ENCODE results near the gene SCN3B. TPM values are rescaled to one million over a fixed set of nuclear protein-coding genes. Genes with fewer than 3 reads are reported as not detected.

SCN3B gene
- total and polyA plus RNA-seq, 2 of the 13 experiments (the other 11 are each of a cell fraction or from before 2014, with no cell fraction given) = 0.07 to 0.11 TPM

- H3K36me3 ChIP-seq (replicated peaks in 1 of 2; ENCODE audit: control insufficient read depth in 1 of 2, insufficient read depth in 2 of 2, low read length in 2 of 2) = no peaks in the 10 kb centered on the region
- no peaks in the 10 kb centered on the region for H4K20me1 ChIP-seq (ENCODE audit: insufficient read depth, low read length)
- no peak overlapping the region for H3K4me2 ChIP-seq (ENCODE audit: low read depth, low read length)
- H3K4me1 ChIP-seq (ENCODE audit: insufficient read depth, low read length) = no peaks in the 10 kb centered on the region
- no peak overlapping the region for H3K9ac ChIP-seq (ENCODE audit: insufficient read depth, low read depth, low read length)
- H2AFZ ChIP-seq (ENCODE audit: low read length) = no peak overlapping the region
- no peaks in the 10 kb centered on the region for H3K9me3 ChIP-seq (ENCODE audit: low read length)
- DNase-seq (ENCODE audit: low spot score) (no peak), ATAC-seq (no peak), FAIRE-seq (no peak)
- intact Hi-C loops (cut with micrococcal nuclease; ENCODE audit: unreplicated experiment) (no loop called here), in situ Hi-C loops (cut with HindIII; ENCODE audit: extremely low pct_ligation_motif_present, low pct_unique_long_range_greater_than_20kb) (no loop called here)
- WGBS (ENCODE audit: low lambda C conversion rate) = 17% methylated on average over 3 of the region's 3 CpGs
- POLR2A ChIA-PET = no interaction called here
- CTCF ChIA-PET (ENCODE audit: low intra/inter-chr PET ratio, low total read pairs) = no interaction called here
- no peak overlapping the region for H3K27ac ChIP-seq (ENCODE audit: extremely low read length, insufficient read depth, low read length)
- H3K4me3 ChIP-seq (replicated peaks in 1 of 3; ENCODE audit: insufficient read depth in 1 of 3, low read depth in 2 of 3, low read length in 3 of 3) = no peak overlapping the region
- no TSS peak for BruUV-seq (replicated peaks)
- H3K27me3 ChIP-seq (ENCODE audit: control insufficient read depth in 1 of 2, insufficient read depth in 2 of 2, low read length in 2 of 2) = 0 out of 5 replicates have a peak, but pooled peaks cover 0 to 8% of the 10 kb centered on the region in 2 experiments
- no peaks in the 10 kb centered on the region for H3K79me2 ChIP-seq (ENCODE audit: insufficient read depth, low read length)
- TF ChIP-seq ZZZ3 (CRISPR knock-in tag; IDR thresholded peaks at IDR 0.05; ENCODE audit: borderline replicate concordance) = no peak
- no peak for TF ChIP-seq MXD1 (CRISPR knock-in tag; IDR thresholded peaks at IDR 0.05)
- no peak for TF ChIP-seq ZNF121 (CRISPR knock-in tag; IDR thresholded peaks at IDR 0.05)
- TF ChIP-seq ZNF749 (CRISPR knock-in tag; IDR thresholded peaks at IDR 0.05; ENCODE audit: borderline replicate concordance) = no peak
- TF ChIP-seq ZNF280D (CRISPR knock-in tag; IDR thresholded peaks at IDR 0.05) = no peak
- TF ChIP-seq ZNF644 (CRISPR knock-in tag; IDR thresholded peaks at IDR 0.05; ENCODE audit: low read depth) = no peak
- no peak for TF ChIP-seq FOXM1 (CRISPR knock-in tag; IDR thresholded peaks at IDR 0.05)
- TF ChIP-seq ZNF253 (CRISPR knock-in tag; IDR thresholded peaks at IDR 0.05; ENCODE audit: borderline replicate concordance) = no peak
- TF ChIP-seq ZSCAN25 (CRISPR knock-in tag; IDR thresholded peaks at IDR 0.05) = no peak
- TF ChIP-seq MAF1 (CRISPR knock-in tag; IDR thresholded peaks at IDR 0.05; ENCODE audit: borderline replicate concordance) = no peak
- no peak for TF ChIP-seq CHCHD3 (CRISPR knock-in tag; IDR thresholded peaks at IDR 0.05)
- TF ChIP-seq ZFP41 (CRISPR knock-in tag; IDR thresholded peaks at IDR 0.05; ENCODE audit: borderline replicate concordance) = no peak
- TF ChIP-seq, protein P1, sequence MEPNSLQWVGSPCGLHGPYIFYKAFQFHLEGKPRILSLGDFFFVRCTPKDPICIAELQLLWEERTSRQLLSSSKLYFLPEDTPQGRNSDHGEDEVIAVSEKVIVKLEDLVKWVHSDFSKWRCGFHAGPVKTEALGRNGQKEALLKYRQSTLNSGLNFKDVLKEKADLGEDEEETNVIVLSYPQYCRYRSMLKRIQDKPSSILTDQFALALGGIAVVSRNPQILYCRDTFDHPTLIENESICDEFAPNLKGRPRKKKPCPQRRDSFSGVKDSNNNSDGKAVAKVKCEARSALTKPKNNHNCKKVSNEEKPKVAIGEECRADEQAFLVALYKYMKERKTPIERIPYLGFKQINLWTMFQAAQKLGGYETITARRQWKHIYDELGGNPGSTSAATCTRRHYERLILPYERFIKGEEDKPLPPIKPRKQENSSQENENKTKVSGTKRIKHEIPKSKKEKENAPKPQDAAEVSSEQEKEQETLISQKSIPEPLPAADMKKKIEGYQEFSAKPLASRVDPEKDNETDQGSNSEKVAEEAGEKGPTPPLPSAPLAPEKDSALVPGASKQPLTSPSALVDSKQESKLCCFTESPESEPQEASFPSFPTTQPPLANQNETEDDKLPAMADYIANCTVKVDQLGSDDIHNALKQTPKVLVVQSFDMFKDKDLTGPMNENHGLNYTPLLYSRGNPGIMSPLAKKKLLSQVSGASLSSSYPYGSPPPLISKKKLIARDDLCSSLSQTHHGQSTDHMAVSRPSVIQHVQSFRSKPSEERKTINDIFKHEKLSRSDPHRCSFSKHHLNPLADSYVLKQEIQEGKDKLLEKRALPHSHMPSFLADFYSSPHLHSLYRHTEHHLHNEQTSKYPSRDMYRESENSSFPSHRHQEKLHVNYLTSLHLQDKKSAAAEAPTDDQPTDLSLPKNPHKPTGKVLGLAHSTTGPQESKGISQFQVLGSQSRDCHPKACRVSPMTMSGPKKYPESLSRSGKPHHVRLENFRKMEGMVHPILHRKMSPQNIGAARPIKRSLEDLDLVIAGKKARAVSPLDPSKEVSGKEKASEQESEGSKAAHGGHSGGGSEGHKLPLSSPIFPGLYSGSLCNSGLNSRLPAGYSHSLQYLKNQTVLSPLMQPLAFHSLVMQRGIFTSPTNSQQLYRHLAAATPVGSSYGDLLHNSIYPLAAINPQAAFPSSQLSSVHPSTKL (CRISPR knock-in tag; IDR thresholded peaks at IDR 0.05) = no peak
- no peak for TF ChIP-seq ATAD3A (CRISPR knock-in tag; IDR thresholded peaks at IDR 0.05)
- no peak for TF ChIP-seq RAD51 (IDR thresholded peaks at IDR 0.05; ENCODE audit: borderline replicate concordance)
- no peak for TF ChIP-seq ZNF251 (CRISPR knock-in tag; IDR thresholded peaks at IDR 0.05)
- TF ChIP-seq SKI (IDR thresholded peaks at IDR 0.05; ENCODE audit: partially characterized antibody) = no peak
- no peak for TF ChIP-seq MED13 (CRISPR knock-in tag; IDR thresholded peaks at IDR 0.05)
- TF ChIP-seq ZNF33B (CRISPR knock-in tag; IDR thresholded peaks at IDR 0.05) = no peak
These were observed 36.1 kb upstream of the SCN3B start for GRCh38 chr11:123690485-123690884.
